ENCODE measurements around the gene DNAH3. TPM values are rescaled to one million over a fixed set of nuclear protein-coding genes. Genes with fewer than 3 reads are reported as not detected.

The DNAH3 gene
- total and polyA plus RNA-seq, 2 of the 13 experiments (the other 11 are each of a cell fraction or from before 2014, with no cell fraction given), result 0.07 to 0.08 TPM

DNA sequence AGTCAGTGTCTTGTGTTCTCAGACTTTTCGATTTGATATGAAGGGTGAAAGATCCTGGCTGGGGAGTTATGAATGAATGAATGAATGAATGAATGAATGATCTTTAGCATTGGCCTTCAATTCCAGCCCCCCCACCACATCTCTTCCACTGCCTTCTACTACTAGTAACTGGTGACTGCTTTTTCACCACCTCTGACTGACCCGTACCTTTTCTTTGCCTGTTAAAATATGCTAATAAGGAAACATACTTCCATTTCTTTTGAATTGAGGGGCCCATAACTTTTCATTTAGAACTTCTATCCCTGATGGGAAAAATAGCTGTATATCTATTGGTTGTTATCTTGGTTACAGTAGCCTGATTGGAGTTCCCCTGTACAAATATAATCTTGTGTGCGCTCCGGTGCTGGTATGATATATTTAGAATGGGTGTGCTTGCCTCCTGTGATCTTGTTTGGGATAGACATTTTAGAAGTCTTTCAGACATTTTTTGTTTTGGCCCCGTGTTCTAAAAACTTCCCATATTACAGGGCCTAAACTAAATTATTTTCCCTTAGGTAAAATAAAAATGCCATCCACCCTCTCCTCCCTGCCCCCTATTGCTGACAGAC lies 246.6 kb downstream of the DNAH3 start:
- POLR2A ChIA-PET, result no interaction called here
- WGBS (ENCODE audit: low lambda C conversion rate), result 81% methylated on average over 5 of the region's 5 CpGs
- no peak for DNase-seq (ENCODE audit: low spot score)
- no TSS peak for BruUV-seq (replicated peaks)
- Histone ChIP-seq H3K27me3 (ENCODE audit: control insufficient read depth in 1 of 2, insufficient read depth in 2 of 2, low read length in 2 of 2) (no peaks in the 10 kb centered on the region; a peak in 1 of 5 replicates), H3K4me2 (ENCODE audit: low read depth, low read length) (peak overlapping the region; percentile 0; the same call in 1 of the 2 replicates), H3K4me3 (replicated peaks in 1 of 3; ENCODE audit: insufficient read depth in 1 of 3, low read depth in 2 of 3, low read length in 3 of 3) (no peak overlapping the region), H3K9ac (ENCODE audit: insufficient read depth, low read depth, low read length) (no peak overlapping the region), H2AFZ (ENCODE audit: low read length) (no peak overlapping the region), H3K27ac (ENCODE audit: extremely low read length, insufficient read depth, low read length) (no peak overlapping the region), H3K9me3 (ENCODE audit: low read length) (no peaks in the 10 kb centered on the region), H3K36me3 (replicated peaks in 1 of 2; ENCODE audit: control insufficient read depth in 1 of 2, insufficient read depth in 2 of 2, low read length in 2 of 2) (no peaks in the 10 kb centered on the region; a peak in 1 of 5 replicates), H3K4me1 (ENCODE audit: insufficient read depth, low read length) (peaks cover 64% of the 10 kb centered on the region), H3K79me2 (ENCODE audit: insufficient read depth, low read length) (peaks cover 41% of the 10 kb centered on the region), H4K20me1 (ENCODE audit: insufficient read depth, low read length) (0 out of 2 replicates have a peak, but pooled peaks cover 4% of the 10 kb centered on the region)
- FAIRE-seq, result no peak
- intact Hi-C loops (cut with micrococcal nuclease; ENCODE audit: unreplicated experiment), result no loop called here
- in situ Hi-C loops (cut with HindIII; ENCODE audit: extremely low pct_ligation_motif_present, low pct_unique_long_range_greater_than_20kb), result no loop called here
- no peak for ATAC-seq
- CTCF ChIA-PET (ENCODE audit: low intra/inter-chr PET ratio, low total read pairs), result no interaction called here
- TF ChIP-seq ZFY (CRISPR knock-in tag; IDR thresholded peaks at IDR 0.05), result no peak
- no peak for TF ChIP-seq SCMH1 (CRISPR knock-in tag; IDR thresholded peaks at IDR 0.05; ENCODE audit: borderline replicate concordance)
- no peak for TF ChIP-seq REL (CRISPR knock-in tag; conservative IDR thresholded peaks at IDR 0.05)
- TF ChIP-seq ZNF446 (CRISPR knock-in tag; IDR thresholded peaks at IDR 0.05), result no peak
- no peak for TF ChIP-seq DPF2 (CRISPR knock-in tag; IDR thresholded peaks at IDR 0.05; ENCODE audit: borderline replicate concordance, low read depth)
- no peak for TF ChIP-seq MBNL3 (CRISPR knock-in tag; conservative IDR thresholded peaks at IDR 0.05)
- TF ChIP-seq, protein P1, sequence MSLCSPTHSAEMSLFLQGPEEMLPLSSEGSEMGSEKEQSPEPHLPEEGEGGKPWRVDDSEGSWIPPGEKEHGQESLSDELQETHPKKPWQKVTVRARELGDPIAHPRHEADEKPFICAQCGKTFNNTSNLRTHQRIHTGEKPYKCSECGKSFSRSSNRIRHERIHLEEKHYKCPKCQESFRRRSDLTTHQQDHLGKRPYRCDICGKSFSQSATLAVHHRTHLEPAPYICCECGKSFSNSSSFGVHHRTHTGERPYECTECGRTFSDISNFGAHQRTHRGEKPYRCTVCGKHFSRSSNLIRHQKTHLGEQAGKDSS (CRISPR knock-in tag; IDR thresholded peaks at IDR 0.05; ENCODE audit: borderline replicate concordance, low read depth), result no peak
- peak; percentile 89 for TF ChIP-seq ZNF24 (IDR thresholded peaks at IDR 0.05)
- TF ChIP-seq ZNF317 (CRISPR knock-in tag; IDR thresholded peaks at IDR 0.05), result no peak

Measured in HepG2 (cell line).